ENCODE data around the gene APOL3.
"Not testable (repeated sequence)": the region's sequence is repeated elsewhere in the genome, so short reads cannot be mapped to it uniquely, and the experiment has no call there.

DNA sequence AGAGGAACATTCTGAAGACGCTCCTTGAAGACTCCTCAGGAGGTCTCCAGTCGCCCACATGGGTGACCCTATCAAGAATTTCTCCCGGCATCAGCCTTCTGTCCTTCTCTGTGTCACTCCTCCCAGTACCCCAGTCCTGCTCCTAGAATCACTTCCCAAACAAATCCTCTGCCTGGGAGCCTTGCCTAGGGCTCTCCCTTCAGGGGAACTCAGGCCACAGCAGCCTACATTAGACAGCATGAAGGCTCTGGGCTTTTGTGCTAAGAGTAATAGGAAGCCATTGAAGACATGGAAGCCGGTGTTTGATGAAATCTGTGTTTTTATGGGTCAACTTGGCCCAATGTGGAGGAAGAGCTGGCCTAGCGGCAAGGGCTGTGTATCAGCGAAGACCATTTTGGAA is 27.3 kb upstream of the APOL3 start:
- TF ChIP-seq, protein P1, sequence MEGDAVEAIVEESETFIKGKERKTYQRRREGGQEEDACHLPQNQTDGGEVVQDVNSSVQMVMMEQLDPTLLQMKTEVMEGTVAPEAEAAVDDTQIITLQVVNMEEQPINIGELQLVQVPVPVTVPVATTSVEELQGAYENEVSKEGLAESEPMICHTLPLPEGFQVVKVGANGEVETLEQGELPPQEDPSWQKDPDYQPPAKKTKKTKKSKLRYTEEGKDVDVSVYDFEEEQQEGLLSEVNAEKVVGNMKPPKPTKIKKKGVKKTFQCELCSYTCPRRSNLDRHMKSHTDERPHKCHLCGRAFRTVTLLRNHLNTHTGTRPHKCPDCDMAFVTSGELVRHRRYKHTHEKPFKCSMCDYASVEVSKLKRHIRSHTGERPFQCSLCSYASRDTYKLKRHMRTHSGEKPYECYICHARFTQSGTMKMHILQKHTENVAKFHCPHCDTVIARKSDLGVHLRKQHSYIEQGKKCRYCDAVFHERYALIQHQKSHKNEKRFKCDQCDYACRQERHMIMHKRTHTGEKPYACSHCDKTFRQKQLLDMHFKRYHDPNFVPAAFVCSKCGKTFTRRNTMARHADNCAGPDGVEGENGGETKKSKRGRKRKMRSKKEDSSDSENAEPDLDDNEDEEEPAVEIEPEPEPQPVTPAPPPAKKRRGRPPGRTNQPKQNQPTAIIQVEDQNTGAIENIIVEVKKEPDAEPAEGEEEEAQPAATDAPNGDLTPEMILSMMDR (IDR thresholded peaks at IDR 0.05; ENCODE audit: poor library complexity, severe bottlenecking), result not testable (repeated sequence)
- TF ChIP-seq EP300 (conservative IDR thresholded peaks at IDR 0.05; ENCODE audit: poor library complexity, severe bottlenecking); POLR2AphosphoS5 (IDR thresholded peaks at IDR 0.05): not testable (repeated sequence)
